GM13977 (cell line): Measurements from ENCODE around the gene HIVEP3.

Experiments used
- DNase-seq: peaks from one replicate; pipeline ENCODE4 v3.0.0; 2012; ENCODE audit warnings: low spot score
- in situ Hi-C: fragments of 300-500 bp; cut with MboI; formaldehyde crosslinking; loops from one replicate; pipeline ENCODE4 v1.12.0; 2022; ENCODE audit warnings: low sequenced_read_pairs, low pct_unique_long_range_greater_than_20kb, mixed read lengths, inconsistent platforms; ENCODE audit not compliant: unreplicated experiment
- TF ChIP-seq, protein P1 (sequence below): IDR thresholded peaks from 2 replicates; pipeline ENCODE4 v1.5.1; 2012; ENCODE audit warnings: mild to moderate bottlenecking, control low read depth; ENCODE audit not compliant: insufficient read depth; ENCODE audit errors: extremely low read depth, missing control alignments

HIVEP3 gene

DNA sequence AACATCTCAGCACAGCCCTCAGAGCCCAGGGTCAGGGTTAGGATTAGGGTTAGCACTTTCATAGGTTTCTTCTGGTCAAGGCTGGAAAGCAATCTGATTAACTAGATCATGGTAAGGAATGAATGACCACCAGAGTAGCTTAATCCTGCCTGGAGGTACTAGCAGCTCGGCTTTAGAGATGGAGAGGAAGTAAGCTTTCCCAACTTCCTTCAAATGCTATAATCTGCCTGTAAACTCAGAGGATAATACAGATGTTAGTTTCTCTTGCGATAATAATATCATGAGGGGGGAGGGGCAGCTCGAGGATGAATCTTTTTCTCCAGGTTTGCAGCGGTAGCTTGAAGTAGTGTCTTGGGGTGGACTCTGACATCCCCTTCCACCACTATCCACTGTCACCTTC, 194.9 kb downstream of the HIVEP3 start:
- no peak for DNase-seq
- in situ Hi-C loops: no loop called here
- TF ChIP-seq, protein P1, sequence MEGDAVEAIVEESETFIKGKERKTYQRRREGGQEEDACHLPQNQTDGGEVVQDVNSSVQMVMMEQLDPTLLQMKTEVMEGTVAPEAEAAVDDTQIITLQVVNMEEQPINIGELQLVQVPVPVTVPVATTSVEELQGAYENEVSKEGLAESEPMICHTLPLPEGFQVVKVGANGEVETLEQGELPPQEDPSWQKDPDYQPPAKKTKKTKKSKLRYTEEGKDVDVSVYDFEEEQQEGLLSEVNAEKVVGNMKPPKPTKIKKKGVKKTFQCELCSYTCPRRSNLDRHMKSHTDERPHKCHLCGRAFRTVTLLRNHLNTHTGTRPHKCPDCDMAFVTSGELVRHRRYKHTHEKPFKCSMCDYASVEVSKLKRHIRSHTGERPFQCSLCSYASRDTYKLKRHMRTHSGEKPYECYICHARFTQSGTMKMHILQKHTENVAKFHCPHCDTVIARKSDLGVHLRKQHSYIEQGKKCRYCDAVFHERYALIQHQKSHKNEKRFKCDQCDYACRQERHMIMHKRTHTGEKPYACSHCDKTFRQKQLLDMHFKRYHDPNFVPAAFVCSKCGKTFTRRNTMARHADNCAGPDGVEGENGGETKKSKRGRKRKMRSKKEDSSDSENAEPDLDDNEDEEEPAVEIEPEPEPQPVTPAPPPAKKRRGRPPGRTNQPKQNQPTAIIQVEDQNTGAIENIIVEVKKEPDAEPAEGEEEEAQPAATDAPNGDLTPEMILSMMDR: no peak

DNA sequence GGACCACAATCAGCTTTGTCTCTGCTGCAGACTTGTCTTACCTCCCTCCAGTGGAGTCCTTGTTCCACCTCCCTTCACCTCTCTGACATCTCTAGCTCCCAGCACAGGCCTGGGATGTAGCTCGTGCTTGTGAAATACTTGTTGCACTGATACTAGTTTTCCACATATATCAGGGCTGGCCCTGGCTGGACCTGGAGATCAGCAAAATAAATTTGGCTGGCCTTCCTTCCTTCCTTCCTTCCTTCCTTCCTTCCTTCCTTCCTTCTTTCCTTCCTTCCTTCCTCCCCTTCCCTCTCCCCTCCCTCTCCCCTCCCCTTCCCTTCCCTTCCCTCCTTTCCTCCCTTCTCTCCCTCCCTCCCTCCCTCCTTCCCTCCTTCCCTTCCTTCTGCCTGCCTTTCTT, 196.5 kb downstream of the HIVEP3 start:
- DNase-seq: no peak
- in situ Hi-C loops: no loop called here
- TF ChIP-seq, protein P1: no peak

DNA sequence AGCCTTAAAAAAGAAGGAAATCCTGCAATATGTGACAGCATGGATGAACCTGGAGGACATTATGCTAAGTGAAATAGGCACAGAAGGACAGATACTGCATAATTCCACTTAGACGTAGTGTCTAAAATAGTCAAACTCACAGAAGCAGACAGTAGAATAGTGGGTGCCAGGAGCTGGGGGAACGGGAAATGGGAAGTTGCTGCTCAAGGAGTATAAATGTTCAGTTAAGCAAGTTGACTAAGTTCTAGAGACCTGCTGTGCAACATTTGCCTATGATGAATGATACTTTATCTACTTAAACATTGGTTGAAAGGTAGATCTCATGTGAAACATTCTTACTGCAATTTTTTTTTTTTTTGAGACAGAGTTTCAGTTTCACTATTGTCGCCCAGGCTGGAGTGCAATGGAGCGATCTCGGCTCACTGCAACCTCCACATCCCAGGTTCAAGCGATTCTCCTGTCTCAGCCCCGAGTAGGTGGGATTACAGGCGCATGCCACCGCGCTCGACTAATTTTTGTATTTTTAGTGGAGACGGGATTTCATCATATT, 197.8 kb downstream of the HIVEP3 start:
- TF ChIP-seq, protein P1: no peak
- in situ Hi-C loops: no loop called here
- peak; percentile 44 for DNase-seq

- TF ChIP-seq, protein P1: no peak
- no peak for DNase-seq
- in situ Hi-C loops: no loop called here
Observed at GRCh38 chr1:41719590-41719989, 199.1 kb downstream of the HIVEP3 start.

GRCh38 chr1:41719128-41719527, 199.6 kb downstream of the HIVEP3 start:
- TF ChIP-seq, protein P1: no peak
- no peak for DNase-seq
- in situ Hi-C loops: no loop called here

DNA sequence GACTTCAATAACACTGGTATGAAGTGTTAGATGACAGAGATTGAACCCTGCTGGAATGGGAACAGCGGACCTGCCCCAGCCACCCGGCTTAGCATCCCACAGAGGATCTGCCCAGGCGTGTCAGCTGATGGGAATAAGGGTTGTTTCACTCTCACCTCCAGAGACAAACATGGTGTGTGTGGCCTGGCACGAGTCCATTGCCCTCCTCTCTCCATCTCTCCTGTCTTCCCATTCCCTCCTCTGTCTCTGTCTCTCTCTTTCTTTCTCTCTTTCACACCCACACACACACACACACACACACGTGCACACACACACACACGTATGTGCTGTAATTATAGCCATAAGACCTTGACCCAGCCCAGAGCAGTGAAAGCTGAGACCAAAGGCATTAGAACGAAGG, 200.2 kb downstream of the HIVEP3 start:
- DNase-seq: no peak
- in situ Hi-C loops: no loop called here
- TF ChIP-seq, protein P1: no peak
